Urinary bladder (tissue), 4 donors: ENCODE results near the gene NECTIN1. TPM values are rescaled to one million over a fixed set of nuclear protein-coding genes. Genes with fewer than 3 reads are reported as not detected.

Experiments
- DNase-seq: peaks from one replicate; pipeline ENCODE4 v3.0.0-alpha.2; 2015; ENCODE audit errors: extremely low spot score
- H3K27ac ChIP-seq: one replicate; pipeline ENCODE4 v1.5.1; 2013; ENCODE audit warnings: low read depth, mild to moderate bottlenecking, moderate library complexity
- H3K36me3 ChIP-seq: one replicate; pipeline ENCODE4 v1.6.1; 2013; ENCODE audit warnings: mild to moderate bottlenecking, moderate library complexity; ENCODE audit not compliant: insufficient read depth
- H3K4me1 ChIP-seq: one replicate; pipeline ENCODE4 v1.6.1; 2013; ENCODE audit warnings: mild to moderate bottlenecking, moderate library complexity; ENCODE audit not compliant: insufficient read depth
- H3K4me3 ChIP-seq: one replicate; pipeline ENCODE4 v1.5.1; 2013; ENCODE audit warnings: low read depth, low read length
- WGBS: extraction: QIAGEN DNeasy Blood & Tissue Kit; methylation state at CpG from one replicate; pipeline ENCODE4 v1.1.7; 2013; 5-methylcytosine and 5-hydroxymethylcytosine counted together
- polyA plus RNA-seq: library from polyadenylated mRNA; stranded (reverse); fragments of 200-250 nt; gene quantifications from one replicate; pipeline ENCODE4 v1.2.3, GENCODE V29; 2013
- total RNA-seq: library from RNA; depleted of rRNA; stranded (reverse); fragments of >200 nt; gene quantifications from one replicate; pipeline ENCODE4 v1.2.3, GENCODE V29; 2014
- donor health status: healthy with polysubstance abuse.
- donor health status: healthy.

The NECTIN1 gene
- total and polyA plus RNA-seq, 2 donors = 17.6 to 18.1 TPM

DNA sequence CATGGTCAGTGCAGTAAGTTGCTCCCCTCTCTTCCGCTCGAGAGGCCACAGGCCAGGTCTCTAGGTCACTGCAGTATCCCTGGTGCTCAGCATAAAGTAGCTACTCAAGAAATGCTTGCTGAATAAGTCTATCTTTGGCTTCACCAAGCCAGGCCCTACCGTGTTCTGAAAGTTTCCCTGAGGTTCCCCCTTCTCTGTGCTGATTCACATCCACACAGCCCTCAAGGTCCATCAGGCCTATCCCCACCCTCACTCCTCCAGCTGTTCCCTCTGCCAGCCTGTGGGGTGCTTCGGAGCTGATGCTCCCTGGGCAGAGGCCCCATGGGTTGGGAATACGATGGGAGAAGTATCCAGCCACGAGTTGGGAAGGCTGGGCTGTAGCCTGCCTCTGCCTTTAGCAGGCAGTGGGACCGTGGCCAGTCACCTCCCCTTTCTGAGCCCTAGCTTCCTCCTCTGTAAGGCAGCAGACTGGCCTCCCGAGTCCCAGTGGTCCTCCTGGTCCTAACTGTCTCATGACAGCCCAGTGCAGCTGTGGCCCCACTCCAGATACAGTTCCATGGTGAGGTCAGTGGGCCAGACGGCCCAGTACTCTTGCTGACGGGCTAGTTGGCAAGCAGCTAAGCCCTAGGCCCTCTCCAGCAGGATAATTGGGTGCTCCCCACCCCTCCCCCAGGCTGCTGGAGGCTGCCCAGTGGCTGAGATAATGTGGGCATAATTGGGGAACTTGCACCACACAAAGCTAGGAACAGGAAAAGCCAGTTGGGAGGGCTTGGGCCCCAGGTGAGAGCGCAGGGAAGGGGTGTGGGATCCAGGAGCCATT, 48.2 kb downstream of the NECTIN1 start:
- no peaks in the 10 kb centered on the region for H3K4me1 ChIP-seq
- no peak overlapping the region for H3K4me3 ChIP-seq
- H3K36me3 ChIP-seq = no peaks in the 10 kb centered on the region
- H3K27ac ChIP-seq = peak overlapping the region; percentile 35
- DNase-seq = no peak
- 49% methylated on average over 11 of the region's 11 CpGs for WGBS

DNA sequence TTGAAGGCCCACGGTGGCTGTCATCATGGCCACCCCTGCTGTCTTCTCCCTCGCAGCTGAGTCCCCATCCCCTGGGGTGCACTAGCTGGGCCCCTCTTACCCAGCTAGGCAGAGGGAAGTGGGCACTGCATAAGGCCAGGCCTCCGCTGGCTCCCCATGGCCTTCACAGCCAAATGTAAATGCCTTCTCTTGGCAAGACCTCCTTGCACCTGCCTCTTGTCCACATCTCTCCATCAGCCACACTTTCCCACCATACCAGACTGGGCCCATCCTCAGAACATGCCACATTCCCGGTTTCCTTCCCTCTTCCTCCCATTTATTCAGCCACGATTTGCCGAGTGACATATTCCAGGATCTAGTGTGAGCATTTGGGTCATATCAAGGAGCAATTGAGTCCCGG, 49.7 kb downstream of the NECTIN1 start:
- Histone ChIP-seq H3K36me3 (no peaks in the 10 kb centered on the region), H3K4me1 (no peaks in the 10 kb centered on the region), H3K4me3 (no peak overlapping the region), H3K27ac (no peak overlapping the region)
- 95% methylated on average over 7 of the region's 7 CpGs for WGBS
- DNase-seq = no peak

DNA sequence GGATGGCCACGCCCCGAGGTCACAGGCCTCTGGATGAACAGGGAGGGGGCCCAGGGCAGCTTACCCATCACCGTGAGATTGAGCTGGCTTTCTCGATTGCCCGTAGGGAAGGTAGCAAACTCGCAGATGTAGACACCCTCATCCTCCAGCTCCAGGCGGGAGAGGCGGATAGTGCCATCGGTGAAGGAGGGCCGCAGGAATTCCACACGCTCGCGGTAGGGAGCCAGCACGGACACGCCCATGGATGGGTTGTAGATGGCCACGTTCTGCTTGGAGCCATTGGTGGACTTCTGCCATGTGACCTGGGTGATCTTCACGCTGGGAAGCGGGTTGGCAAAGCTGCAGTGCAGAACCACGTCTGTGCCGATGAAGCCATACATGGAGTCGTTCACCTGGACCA, 50.6 kb downstream of the NECTIN1 start:
- no peak overlapping the region for H3K4me3 ChIP-seq
- 96% methylated on average over 21 of the region's 21 CpGs for WGBS
- no peak for DNase-seq
- H3K36me3 ChIP-seq = no peaks in the 10 kb centered on the region
- H3K4me1 ChIP-seq = no peaks in the 10 kb centered on the region
- no peak overlapping the region for H3K27ac ChIP-seq

DNA sequence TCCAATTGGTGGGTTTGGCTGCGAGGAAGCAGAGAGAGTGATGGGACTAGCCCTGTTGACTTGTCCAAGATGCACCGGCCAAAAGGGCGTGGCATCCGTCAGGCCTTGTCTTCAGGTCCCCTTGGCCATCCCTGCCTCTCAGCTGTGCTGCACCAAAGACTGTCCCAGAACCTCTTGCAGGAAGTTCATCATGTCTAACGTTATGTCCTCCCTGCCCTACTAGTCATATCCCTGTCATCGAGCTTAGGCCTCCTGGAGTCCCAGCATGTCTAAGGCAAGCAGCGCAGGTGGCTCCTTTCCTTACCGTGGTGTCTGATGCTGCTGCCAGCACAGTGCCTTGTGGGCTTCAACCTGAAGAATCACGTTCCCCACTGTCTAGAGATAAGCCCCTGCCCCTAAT, 51.2 kb downstream of the NECTIN1 start:
- DNase-seq = no peak
- 95% methylated on average over 9 of the region's 9 CpGs for WGBS
- Histone ChIP-seq H3K27ac (no peak overlapping the region), H3K4me3 (no peak overlapping the region), H3K36me3 (no peaks in the 10 kb centered on the region), H3K4me1 (no peaks in the 10 kb centered on the region)

GRCh38 chr11:119676461-119677020, 52.5 kb downstream of the NECTIN1 start:
- H3K4me3 ChIP-seq = no peak overlapping the region
- H3K36me3 ChIP-seq = no peaks in the 10 kb centered on the region
- no peak overlapping the region for H3K27ac ChIP-seq
- no peak for DNase-seq
- WGBS = 84% methylated on average over 10 of the region's 10 CpGs
- no peaks in the 10 kb centered on the region for H3K4me1 ChIP-seq

DNA sequence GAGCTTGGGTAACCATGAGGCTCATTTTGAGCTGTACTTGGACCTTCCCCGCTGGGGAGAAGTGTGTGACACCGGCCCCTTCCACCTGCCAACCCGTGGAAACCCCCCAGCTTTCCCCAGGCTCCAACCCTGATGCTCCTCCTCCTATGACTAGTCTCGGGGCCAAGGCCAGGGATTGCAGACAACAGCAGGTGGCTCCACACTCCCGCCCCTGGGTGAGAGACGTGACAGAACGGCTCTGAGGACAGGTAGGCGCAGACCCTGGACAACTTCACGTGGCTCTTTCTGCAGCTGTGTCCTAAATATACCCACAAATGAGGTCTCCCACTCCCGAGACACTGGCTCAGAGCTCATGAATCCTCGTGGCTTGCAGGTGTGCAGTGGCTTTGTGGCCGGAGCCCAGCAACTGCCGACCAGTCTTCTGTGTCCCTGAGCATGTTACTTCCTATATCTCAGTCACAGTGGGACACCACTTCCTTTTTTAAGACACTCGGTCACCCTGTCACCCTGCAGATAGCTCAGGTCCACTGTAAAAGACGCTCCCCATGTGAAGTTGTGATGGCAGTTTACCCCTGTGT, 55.2 kb downstream of the NECTIN1 start:
- no peak for DNase-seq
- no peaks in the 10 kb centered on the region for H3K4me1 ChIP-seq
- no peak overlapping the region for H3K4me3 ChIP-seq
- H3K27ac ChIP-seq = no peak overlapping the region
- no peaks in the 10 kb centered on the region for H3K36me3 ChIP-seq
- WGBS = 83% methylated on average over 15 of the region's 15 CpGs

DNA sequence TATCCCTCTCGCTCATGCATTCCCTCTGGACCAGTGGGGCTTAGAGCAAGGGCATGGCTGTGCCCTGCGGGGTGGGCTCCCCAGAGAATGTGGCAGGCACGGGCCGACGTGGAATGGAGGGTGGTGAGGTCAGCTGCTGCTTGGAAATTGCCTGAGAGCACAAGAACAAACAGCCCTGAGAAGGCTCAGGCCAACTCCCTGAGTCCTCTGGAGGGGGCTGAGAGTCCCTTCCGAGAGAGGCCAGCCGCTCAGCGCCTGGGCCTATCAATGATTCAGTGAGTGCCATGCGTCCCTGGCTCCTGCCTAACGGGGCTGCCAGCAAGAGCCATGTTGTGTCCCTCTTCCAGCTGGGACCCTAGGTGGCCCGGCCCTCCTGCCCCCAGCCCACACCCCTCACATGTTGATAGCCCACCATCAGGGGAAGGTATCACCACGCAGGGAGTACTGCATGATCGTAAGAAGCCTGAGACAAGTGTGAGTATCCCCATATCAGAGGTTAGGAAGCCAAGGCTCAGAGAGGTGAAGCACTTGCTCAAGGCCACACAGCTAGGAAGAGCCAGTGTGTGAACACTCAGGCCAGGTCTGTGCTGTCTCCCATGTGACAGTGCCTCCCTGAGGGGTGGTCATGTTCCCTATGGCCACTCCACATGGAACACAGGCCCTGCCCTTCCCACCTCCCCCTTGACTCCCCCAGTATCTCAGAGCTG, 55.8 kb downstream of the NECTIN1 start:
- Histone ChIP-seq H3K4me3 (no peak overlapping the region), H3K4me1 (no peaks in the 10 kb centered on the region), H3K27ac (no peak overlapping the region), H3K36me3 (no peaks in the 10 kb centered on the region)
- DNase-seq = no peak
- 91% methylated on average over 13 of the region's 13 CpGs for WGBS

GRCh38 chr11:119672597-119672996, 56.4 kb downstream of the NECTIN1 start:
- H3K4me1 ChIP-seq = no peaks in the 10 kb centered on the region
- no peaks in the 10 kb centered on the region for H3K36me3 ChIP-seq
- H3K4me3 ChIP-seq = no peak overlapping the region
- no peak for DNase-seq
- 89% methylated on average over 7 of the region's 7 CpGs for WGBS
- no peak overlapping the region for H3K27ac ChIP-seq

DNA sequence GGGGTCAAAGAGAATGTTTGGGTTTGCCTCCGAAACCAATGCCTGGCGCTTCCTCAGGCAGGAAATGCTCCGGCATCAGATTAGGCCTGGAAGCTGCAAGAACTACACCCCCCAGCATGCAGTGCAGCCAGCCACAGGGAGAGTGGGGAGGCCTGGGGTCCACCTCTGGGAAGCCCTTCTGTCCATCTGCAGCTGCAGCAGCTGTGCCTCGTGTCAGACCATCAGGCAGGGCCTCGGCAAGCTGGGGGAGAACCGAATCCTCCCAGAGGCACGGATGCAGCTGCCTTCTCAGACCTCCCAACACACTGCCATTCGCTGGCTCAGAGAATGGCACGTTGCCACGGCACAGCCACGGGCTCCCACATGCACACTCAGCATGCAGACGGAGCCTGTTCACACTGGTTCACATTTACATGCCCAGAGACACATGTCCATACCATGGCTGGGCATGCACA, 57.4 kb downstream of the NECTIN1 start:
- H3K4me1 ChIP-seq = no peaks in the 10 kb centered on the region
- WGBS = 38% methylated on average over 12 of the region's 12 CpGs
- no peak overlapping the region for H3K27ac ChIP-seq
- H3K36me3 ChIP-seq = no peaks in the 10 kb centered on the region
- no peak for DNase-seq
- H3K4me3 ChIP-seq = no peak overlapping the region

DNA sequence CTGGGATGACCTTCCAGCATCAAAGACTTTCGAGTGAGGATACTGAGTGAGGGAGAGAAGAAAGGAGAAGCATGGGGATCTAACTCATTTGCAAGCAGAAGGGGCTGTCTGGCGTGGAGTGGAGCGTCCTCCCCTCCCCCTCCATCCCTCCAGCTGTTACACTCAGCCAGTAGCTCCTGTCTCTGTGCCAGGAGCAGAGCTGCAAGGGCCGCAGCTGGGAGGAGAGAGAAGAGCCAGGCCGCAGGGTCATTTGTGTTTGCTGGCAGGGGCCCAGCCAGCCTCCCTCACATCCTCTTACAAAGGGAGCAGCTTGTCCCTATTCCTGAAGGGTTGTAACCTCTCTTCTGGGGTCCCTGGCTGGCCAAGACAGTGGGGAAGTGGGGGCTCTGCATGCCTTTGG, 57.9 kb downstream of the NECTIN1 start:
- Histone ChIP-seq H3K36me3 (no peaks in the 10 kb centered on the region), H3K4me1 (no peaks in the 10 kb centered on the region), H3K27ac (no peak overlapping the region), H3K4me3 (no peak overlapping the region)
- no peak for DNase-seq
- 28% methylated on average over 5 of the region's 5 CpGs for WGBS

GRCh38 chr11:119669487-119669886, 59.5 kb downstream of the NECTIN1 start:
- Histone ChIP-seq H3K4me1 (no peaks in the 10 kb centered on the region), H3K4me3 (no peak overlapping the region), H3K36me3 (no peaks in the 10 kb centered on the region), H3K27ac (no peak overlapping the region)
- 90% methylated on average over 5 of the region's 5 CpGs for WGBS
- DNase-seq = no peak

DNA sequence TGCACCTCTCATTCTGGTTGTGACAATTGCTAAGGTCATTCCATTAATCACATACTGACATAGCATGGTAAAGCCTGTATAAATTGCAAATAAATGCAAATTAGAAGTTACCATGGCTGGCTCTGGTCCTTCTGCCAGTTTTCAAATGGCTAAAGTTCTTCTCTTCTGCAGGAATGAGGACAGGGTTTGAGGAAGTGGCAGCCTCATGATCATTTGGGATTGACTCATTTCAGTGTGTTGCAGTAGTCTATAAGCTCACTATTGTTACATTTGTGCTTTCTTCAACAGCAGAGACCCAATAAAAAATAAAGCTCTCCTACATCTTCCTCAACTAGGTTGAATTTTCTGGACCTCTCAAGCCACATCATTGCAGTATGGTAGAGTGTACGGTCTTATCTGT, 60.3 kb downstream of the NECTIN1 start:
- DNase-seq = no peak
- H3K36me3 ChIP-seq = no peaks in the 10 kb centered on the region
- H3K4me1 ChIP-seq = no peaks in the 10 kb centered on the region
- WGBS = 95% methylated on average over 1 of the region's 1 CpG
- H3K4me3 ChIP-seq = no peak overlapping the region
- H3K27ac ChIP-seq = no peak overlapping the region

- no peaks in the 10 kb centered on the region for H3K4me1 ChIP-seq
- no peak for DNase-seq
- no peaks in the 10 kb centered on the region for H3K36me3 ChIP-seq
- WGBS = 46% methylated on average over 17 of the region's 17 CpGs
- H3K27ac ChIP-seq = no peak overlapping the region
- no peak overlapping the region for H3K4me3 ChIP-seq
These were observed 62.4 kb downstream of the NECTIN1 start for GRCh38 chr11:119666463-119667131.
